IPS-18a (cell line): ENCODE data around the gene KANK2.
"Not testable (repeated sequence)": the region's sequence is repeated elsewhere in the genome, so short reads cannot be mapped to it uniquely, and the experiment has no call there.

Source experiments
- H3K27ac ChIP-seq: one replicate; pipeline ENCODE4 v1.5.1; 2013; ENCODE audit warnings: low read length
- H3K27me3 ChIP-seq: one replicate; pipeline ENCODE4 v1.6.1; 2013; ENCODE audit warnings: mild to moderate bottlenecking, low read length; ENCODE audit not compliant: control insufficient read depth, insufficient read depth
- H3K36me3 ChIP-seq: one replicate; pipeline ENCODE4 v1.6.1; 2013; ENCODE audit warnings: low read depth, low read length; ENCODE audit not compliant: control insufficient read depth
- H3K4me1 ChIP-seq: one replicate; pipeline ENCODE4 v1.6.1; 2013; ENCODE audit warnings: low read depth, low read length; ENCODE audit not compliant: control insufficient read depth
- H3K4me3 ChIP-seq: one replicate; pipeline ENCODE4 v1.5.1; 2013; ENCODE audit warnings: low read length
- H3K9ac ChIP-seq: one replicate; pipeline ENCODE4 v1.6.1; 2013; ENCODE audit warnings: mild to moderate bottlenecking, low read length, moderate library complexity
- H3K9me3 ChIP-seq: one replicate; pipeline ENCODE4 v1.6.1; 2013; ENCODE audit warnings: low read depth, low read length; ENCODE audit not compliant: control insufficient read depth

KANK2 gene

DNA sequence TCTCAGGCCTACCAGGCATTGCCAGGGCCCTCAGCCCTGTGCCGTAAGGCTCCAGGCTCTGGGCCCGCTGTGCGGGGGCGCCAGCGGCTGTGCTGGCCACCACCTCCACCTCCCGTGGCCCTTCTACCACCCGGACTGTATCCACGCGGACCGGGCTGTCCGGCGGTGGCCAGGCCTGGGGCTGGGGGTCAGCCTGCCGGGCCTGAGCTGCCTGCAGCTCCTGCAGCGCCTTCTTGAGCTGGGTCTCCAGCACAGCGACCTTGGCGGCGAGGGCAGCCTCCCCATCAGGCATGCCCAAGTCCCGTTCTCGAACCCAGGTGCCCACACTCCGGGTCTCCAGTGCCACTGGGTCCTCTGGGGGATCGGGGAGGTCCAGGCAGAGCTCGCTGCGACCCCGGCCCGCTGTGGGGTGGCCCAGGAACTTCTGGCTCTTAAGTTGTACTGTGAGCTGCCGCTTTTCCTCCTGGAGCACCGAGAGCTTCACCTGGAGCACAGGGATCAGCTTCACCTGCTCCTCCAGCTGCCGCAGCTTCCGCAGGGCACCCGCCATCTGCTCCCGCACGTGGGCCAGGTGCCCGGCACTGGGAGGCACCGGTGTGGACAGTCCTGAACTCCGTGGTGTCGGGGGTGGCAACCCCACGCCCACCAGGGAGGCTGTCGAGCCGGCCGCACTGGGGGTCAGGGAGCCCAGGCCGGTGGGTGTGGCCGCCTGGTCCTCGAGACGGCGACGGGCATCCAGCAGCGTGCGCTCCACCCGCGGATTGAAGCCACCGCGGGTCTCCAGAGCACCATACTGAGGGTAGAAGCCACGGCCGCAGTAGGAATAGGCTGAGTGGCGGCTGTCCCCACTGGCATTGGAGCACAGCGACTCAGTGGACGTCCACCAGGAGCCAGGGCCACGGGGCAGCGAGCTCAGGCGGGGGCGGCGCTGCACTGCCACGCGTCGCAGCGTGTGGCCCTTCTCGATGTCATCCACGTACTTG is 4.1 kb downstream of the KANK2 start:
- H3K4me3 ChIP-seq = no peak overlapping the region
- no peaks in the 10 kb centered on the region for H3K36me3 ChIP-seq
- no peaks in the 10 kb centered on the region for H3K4me1 ChIP-seq
- H3K9me3 ChIP-seq = no peaks in the 10 kb centered on the region
- no peaks in the 10 kb centered on the region for H3K27me3 ChIP-seq
- H3K9ac ChIP-seq = no peak overlapping the region
- no peak overlapping the region for H3K27ac ChIP-seq

DNA sequence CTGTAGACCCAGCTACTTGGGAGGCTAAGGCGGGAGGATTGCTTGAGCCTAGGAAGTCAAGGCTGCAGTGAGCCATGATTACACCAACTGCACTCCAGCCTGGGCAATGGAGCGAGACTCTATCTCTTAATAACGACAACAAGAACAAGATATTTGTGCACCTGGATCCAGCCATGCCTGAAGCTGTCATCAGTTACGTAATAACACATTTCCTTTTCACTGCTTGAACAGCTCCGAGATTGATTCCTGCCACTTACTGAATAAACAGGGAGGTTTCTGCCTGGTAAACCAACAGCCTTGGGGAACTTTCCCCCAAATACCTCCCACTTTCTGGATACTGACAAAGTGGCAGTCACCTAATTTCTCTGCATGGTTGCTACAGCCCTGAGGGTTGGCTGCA is 5.4 kb downstream of the KANK2 start:
- H3K4me1 ChIP-seq = no peaks in the 10 kb centered on the region
- no peak overlapping the region for H3K9ac ChIP-seq
- H3K4me3 ChIP-seq = no peak overlapping the region
- no peaks in the 10 kb centered on the region for H3K9me3 ChIP-seq
- no peak overlapping the region for H3K27ac ChIP-seq
- no peaks in the 10 kb centered on the region for H3K27me3 ChIP-seq
- H3K36me3 ChIP-seq = no peaks in the 10 kb centered on the region

DNA sequence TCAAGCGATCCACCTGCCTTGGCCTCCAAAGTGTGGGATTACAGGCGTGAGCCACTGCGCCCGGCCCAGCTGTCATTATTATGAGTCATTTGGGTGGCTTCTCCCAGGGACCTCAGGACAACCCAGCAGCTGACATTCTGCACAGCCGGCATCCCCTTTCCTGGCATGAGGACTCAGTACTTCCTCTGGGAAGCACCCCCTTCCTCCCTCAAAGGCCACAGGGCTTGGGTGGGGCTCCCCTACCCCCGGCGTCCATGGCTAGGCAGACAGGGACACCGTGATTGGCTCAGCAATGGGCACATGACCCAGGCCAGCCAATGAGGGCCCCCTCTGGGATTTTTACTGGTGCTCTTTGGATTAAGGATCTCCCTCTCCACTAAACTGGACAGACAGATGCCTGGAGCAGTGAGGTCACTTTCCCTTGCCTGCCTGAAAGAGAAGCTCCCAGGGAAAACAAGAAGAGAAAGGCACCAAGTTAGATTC is 6.0 kb downstream of the KANK2 start:
- H3K4me3 ChIP-seq = no peak overlapping the region
- H3K9me3 ChIP-seq = no peaks in the 10 kb centered on the region
- no peaks in the 10 kb centered on the region for H3K4me1 ChIP-seq
- H3K27me3 ChIP-seq = no peaks in the 10 kb centered on the region
- H3K9ac ChIP-seq = no peak overlapping the region
- H3K36me3 ChIP-seq = no peaks in the 10 kb centered on the region
- H3K27ac ChIP-seq = no peak overlapping the region

GRCh38 chr19:11190501-11190900 is 6.8 kb downstream of the KANK2 start:
- Histone ChIP-seq H3K36me3 (no peaks in the 10 kb centered on the region), H3K27me3 (no peaks in the 10 kb centered on the region), H3K9ac (no peak overlapping the region), H3K4me3 (no peak overlapping the region), H3K4me1 (no peaks in the 10 kb centered on the region), H3K9me3 (no peaks in the 10 kb centered on the region), H3K27ac (no peak overlapping the region)

- Histone ChIP-seq H3K4me1 (no peaks in the 10 kb centered on the region), H3K36me3 (no peaks in the 10 kb centered on the region), H3K9ac (no peak overlapping the region), H3K9me3 (no peaks in the 10 kb centered on the region), H3K4me3 (no peak overlapping the region), H3K27ac (no peak overlapping the region), H3K27me3 (no peaks in the 10 kb centered on the region)
Observed at GRCh38 chr19:11187441-11187840, 9.9 kb downstream of the KANK2 start.

DNA sequence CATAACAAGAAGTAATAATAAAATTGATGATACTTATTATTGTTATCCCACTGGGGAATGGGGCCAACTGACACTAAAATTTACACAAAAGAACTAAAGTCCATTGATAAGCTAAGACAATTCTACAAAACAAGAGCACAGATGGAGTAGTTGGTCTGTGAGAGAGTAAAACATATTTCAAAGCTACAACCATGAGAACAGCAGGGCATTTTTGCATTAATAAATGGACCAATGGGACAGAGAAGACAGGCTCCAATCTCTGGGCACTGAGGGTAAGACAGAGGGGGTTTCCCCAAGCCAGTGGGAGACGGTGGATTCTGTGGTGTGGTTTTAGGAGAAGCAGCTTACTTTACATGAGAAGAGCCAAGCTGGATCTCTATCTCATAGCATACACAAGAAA is 14.4 kb downstream of the KANK2 start:
- Histone ChIP-seq H3K36me3 (no peaks in the 10 kb centered on the region), H3K4me3 (no peak overlapping the region), H3K9ac (no peak overlapping the region), H3K4me1 (no peaks in the 10 kb centered on the region), H3K27ac (no peak overlapping the region), H3K27me3 (no peaks in the 10 kb centered on the region), H3K9me3 (no peaks in the 10 kb centered on the region)

GRCh38 chr19:11181488-11181887 is 15.9 kb downstream of the KANK2 start:
- Histone ChIP-seq H3K4me3 (no peak overlapping the region), H3K4me1 (no peaks in the 10 kb centered on the region), H3K27ac (no peak overlapping the region), H3K9ac (no peak overlapping the region), H3K36me3 (peaks cover 4% of the 10 kb centered on the region), H3K9me3 (no peaks in the 10 kb centered on the region), H3K27me3 (no peaks in the 10 kb centered on the region)

DNA sequence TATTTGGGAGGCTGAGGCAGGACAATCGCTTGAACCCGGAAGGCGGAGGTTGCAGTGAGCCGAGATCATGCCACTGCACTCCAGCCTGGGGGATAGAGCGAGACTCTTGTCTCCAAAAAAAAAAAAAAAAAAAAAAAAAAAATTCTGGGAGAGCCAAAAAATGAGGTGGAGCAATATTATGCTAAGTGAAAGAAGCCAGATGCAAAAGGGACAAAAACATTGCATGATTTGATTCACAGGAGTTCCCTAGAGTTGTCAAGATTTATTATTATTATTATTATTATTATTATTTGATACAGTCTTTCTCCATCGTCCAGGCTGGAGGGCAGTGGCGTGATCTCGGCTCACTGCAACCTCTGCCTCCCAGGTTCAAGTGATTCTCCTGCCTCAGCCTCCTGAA is 16.4 kb downstream of the KANK2 start:
- not testable (repeated sequence) for H3K4me1 ChIP-seq, H3K9ac ChIP-seq, H3K27ac ChIP-seq, H3K36me3 ChIP-seq, H3K9me3 ChIP-seq, H3K4me3 ChIP-seq, H3K27me3 ChIP-seq

DNA sequence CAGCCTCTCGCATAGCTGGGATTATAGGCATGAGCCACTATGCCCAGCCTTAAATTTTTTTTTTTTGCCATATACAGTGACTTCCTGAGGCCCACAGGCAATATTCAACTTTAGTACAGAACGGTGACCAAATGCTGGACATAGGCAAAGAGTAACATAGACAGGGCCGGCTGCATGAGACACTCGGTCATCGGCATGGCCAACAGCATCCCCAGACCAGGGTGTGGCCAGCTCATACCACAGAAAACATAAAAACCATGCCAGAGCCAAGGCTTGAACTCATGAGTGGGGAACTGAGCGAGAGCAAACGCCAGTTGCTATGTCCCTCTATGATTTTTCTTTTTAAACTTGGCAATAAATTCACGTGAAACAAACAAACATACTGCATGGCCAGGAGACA is 17.0 kb downstream of the KANK2 start:
- peaks cover 5% of the 10 kb centered on the region for H3K36me3 ChIP-seq
- no peaks in the 10 kb centered on the region for H3K9me3 ChIP-seq
- no peak overlapping the region for H3K4me3 ChIP-seq
- H3K27me3 ChIP-seq = no peaks in the 10 kb centered on the region
- no peak overlapping the region for H3K27ac ChIP-seq
- H3K9ac ChIP-seq = no peak overlapping the region
- H3K4me1 ChIP-seq = no peaks in the 10 kb centered on the region

DNA sequence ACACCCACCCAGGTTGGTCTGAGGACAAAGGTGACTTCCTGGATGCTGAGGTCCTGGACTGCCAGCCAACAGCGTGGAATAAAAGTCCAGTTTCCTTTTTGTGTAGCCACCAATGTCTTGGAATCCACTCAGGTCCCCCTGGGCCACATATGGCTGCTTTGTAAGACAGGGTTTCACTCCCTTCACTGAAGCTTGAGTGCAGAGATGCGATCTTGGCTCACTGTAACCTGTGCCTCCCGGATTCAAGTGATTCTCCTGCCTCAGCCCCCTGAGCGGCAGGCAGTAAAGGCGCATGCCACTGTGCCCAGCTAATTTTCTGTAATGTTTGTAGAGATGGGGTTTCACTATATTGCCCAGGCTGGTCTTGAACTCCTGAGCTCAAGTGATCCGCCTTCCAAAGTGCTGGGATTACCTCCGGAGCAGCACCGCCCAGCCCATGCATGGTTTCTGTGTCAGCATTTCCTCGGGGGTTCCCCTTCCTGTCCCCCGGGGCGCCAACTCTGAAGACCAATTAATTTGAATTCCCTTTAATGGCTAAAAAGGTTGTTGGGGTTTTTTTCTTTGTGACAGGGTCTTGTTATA is 17.5 kb downstream of the KANK2 start:
- Histone ChIP-seq H3K36me3 (peaks cover 5% of the 10 kb centered on the region), H3K27me3 (no peaks in the 10 kb centered on the region), H3K4me1 (no peaks in the 10 kb centered on the region), H3K27ac (no peak overlapping the region), H3K9ac (no peak overlapping the region), H3K9me3 (no peaks in the 10 kb centered on the region), H3K4me3 (no peak overlapping the region)

- H3K36me3 ChIP-seq, H3K4me3 ChIP-seq, H3K27me3 ChIP-seq, H3K9me3 ChIP-seq, H3K9ac ChIP-seq, H3K27ac ChIP-seq, H3K4me1 ChIP-seq: not testable (repeated sequence)
Observed at GRCh38 chr19:11179145-11179465, 18.2 kb downstream of the KANK2 start.

DNA sequence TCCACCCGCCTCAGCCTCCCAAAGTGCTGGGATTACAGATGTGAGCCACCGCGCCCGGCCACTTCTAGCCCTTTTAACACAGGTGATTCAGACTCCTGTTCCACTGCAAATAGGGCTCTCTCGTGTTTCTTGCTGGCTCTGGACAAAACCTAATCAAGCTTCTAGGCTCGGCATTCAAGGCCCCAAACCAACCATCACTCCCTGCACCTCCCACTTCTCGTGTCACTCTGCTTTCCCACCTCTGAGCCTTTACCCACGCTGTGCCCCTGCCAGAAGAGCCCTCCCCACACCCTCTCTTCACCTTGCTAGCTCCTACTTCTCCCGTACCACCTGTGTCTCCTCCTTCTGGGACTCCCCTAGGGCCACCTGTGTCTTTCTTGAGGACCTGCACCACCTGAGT is 19.8 kb downstream of the KANK2 start:
- Histone ChIP-seq H3K9me3 (no peaks in the 10 kb centered on the region), H3K36me3 (peaks cover 10% of the 10 kb centered on the region), H3K4me1 (no peaks in the 10 kb centered on the region), H3K9ac (no peak overlapping the region), H3K27me3 (no peaks in the 10 kb centered on the region), H3K4me3 (no peak overlapping the region), H3K27ac (no peak overlapping the region)
